GM12878 (cell line): ENCODE data around the gene CLIP1. TPM values are rescaled to one million over a fixed set of nuclear protein-coding genes. Genes with fewer than 3 reads are reported as not detected.

ENCODE experiments used
- ATAC-seq: fragments of 200-7000 bp; cut with Tn5 transposase; 3 replicates; pipeline ENCODE4 v1.9.1; 2020; ENCODE audit warnings: mild to moderate bottlenecking, moderate library complexity
- BruUV-seq: library from RNA; stranded (reverse); fragments of 400-500 nt; replicated peaks from 2 replicates; lab custom pipeline; 2021; lab: Mats Ljungman, UMichigan
- CTCF ChIA-PET: fragments of 300-600 bp; sonication (Branson Sonifier 250); formaldehyde crosslinking; extraction: SDS; loops from one replicate; lab custom pipeline; 2021; ENCODE audit warnings: inconsistent platforms; lab: Yijun Ruan, JAX
- POLR2A ChIA-PET: fragments of 350-600 bp; formaldehyde crosslinking; extraction: SDS; loops from one replicate; lab custom pipeline; 2021; ENCODE audit warnings: inconsistent platforms; lab: Charles Lee
- RAD21 ChIA-PET: fragments of 300-600 bp; sonication (Branson Sonifier 250); formaldehyde crosslinking; loops from one replicate; lab custom pipeline; 2023; ENCODE audit warnings: antibody characterized with exemption; ENCODE audit not compliant: unreplicated experiment; lab: Charles Lee
- SMC1A ChIA-PET: fragments of 300-600 bp; sonication (Branson Sonifier 250); formaldehyde crosslinking; loops from one replicate; lab custom pipeline; 2023; ENCODE audit not compliant: unreplicated experiment, uncharacterized antibody; lab: Charles Lee
- DNase-seq: peaks from one replicate; pipeline ENCODE4 v3.0.0-alpha.2; 2011; ENCODE audit warnings: low read depth, low spot score
- FAIRE-seq: peaks from 3 replicates; lab custom pipeline; 2011; peaks lifted over from hg19 to GRCh38; lab: Jason Lieb, UNC
- H2AFZ ChIP-seq: 2 replicates; pipeline ENCODE4 v1.6.0; 2011; ENCODE audit warnings: low read depth, low read length, control low read depth; ENCODE audit not compliant: control insufficient read depth
- H3K27ac ChIP-seq: 2 replicates; pipeline ENCODE4 v1.5.1; 2011; ENCODE audit warnings: control low read depth; ENCODE audit not compliant: control insufficient read depth, insufficient read depth
- H3K27me3 ChIP-seq, 2 experiments: replicated peaks in 1 of 2; 2 replicates each; pipeline versions ENCODE4 v1.6.0 to v1.6.1; 2011; ENCODE audit warnings: low read length in 1 of 2; ENCODE audit not compliant: control insufficient read depth in 2 of 2, insufficient read depth in 2 of 2
- H3K36me3 ChIP-seq, 2 experiments: 2 replicates each; pipeline ENCODE4 v1.5.1; 2011; ENCODE audit warnings: low read length in 1 of 2; ENCODE audit not compliant: control insufficient read depth in 2 of 2, insufficient read depth in 2 of 2
- H3K4me1 ChIP-seq: 2 replicates; pipeline ENCODE4 v1.6.1; 2011; ENCODE audit warnings: mild to moderate bottlenecking, low read length, moderate library complexity, mixed read lengths; ENCODE audit not compliant: control insufficient read depth, insufficient read depth
- H3K4me2 ChIP-seq: 2 replicates; pipeline ENCODE4 v1.6.0; 2011; ENCODE audit warnings: control low read depth; ENCODE audit not compliant: control insufficient read depth, insufficient read depth
- H3K4me3 ChIP-seq: fragments of 200-600 bp; sonication (generic); 2 replicates; pipeline ENCODE4 v1.5.1; 2016
- H3K79me2 ChIP-seq: 2 replicates; pipeline ENCODE4 v1.6.0; 2011; ENCODE audit warnings: low read length; ENCODE audit not compliant: control insufficient read depth, insufficient read depth
- H3K9ac ChIP-seq: 2 replicates; pipeline ENCODE4 v1.8.0; 2011; ENCODE audit warnings: low read length, control low read depth, mixed read lengths; ENCODE audit not compliant: control insufficient read depth, insufficient read depth
- H3K9me3 ChIP-seq: replicated peaks from 3 replicates; pipeline ENCODE4 v1.5.1; 2011; ENCODE audit warnings: mild to moderate bottlenecking, low read length; ENCODE audit not compliant: control insufficient read depth, insufficient read depth
- H4K20me1 ChIP-seq: 2 replicates; pipeline ENCODE4 v1.6.0; 2011; ENCODE audit not compliant: control insufficient read depth, insufficient read depth
- ASH2L ChIP-seq: fragments of 300-600, 200-600 bp; sonication (generic); IDR thresholded peaks from 2 replicates; pipeline ENCODE4 v1.6.1; 2017; ENCODE audit warnings: low read depth, mild to moderate bottlenecking, borderline replicate concordance
- CBX3 ChIP-seq: fragments of 200-600 bp; sonication (generic); IDR thresholded peaks from 2 replicates; pipeline ENCODE4 v1.6.1; 2016; ENCODE audit warnings: low read depth, borderline replicate concordance
- CHD1 ChIP-seq: IDR thresholded peaks from 2 replicates; pipeline ENCODE4 v1.6.1; 2012; ENCODE audit warnings: low read depth, low read length, improper control_type of control experiment
- CHD4 ChIP-seq: fragments of 200-600 bp; sonication (generic); IDR thresholded peaks from 2 replicates; pipeline ENCODE4 v1.6.1; 2016; ENCODE audit warnings: mild to moderate bottlenecking
- GABPA ChIP-seq: IDR thresholded peaks from 2 replicates; pipeline ENCODE4 v1.6.1; 2014; ENCODE audit warnings: antibody characterized with exemption, low read depth, mild to moderate bottlenecking, inconsistent platforms
- HDAC6 ChIP-seq: fragments of 200-600 bp; sonication (generic); IDR thresholded peaks from one replicate; pipeline ENCODE4 v1.8.0; 2017; ENCODE audit warnings: antibody characterized with exemption; ENCODE audit not compliant: unreplicated experiment
- MEF2B ChIP-seq: fragments of 450-650 bp; IDR thresholded peaks from 2 replicates; pipeline ENCODE4 v1.6.1; 2018; ENCODE audit warnings: mild to moderate bottlenecking, moderate library complexity; ENCODE audit not compliant: partially characterized antibody, poor library complexity, severe bottlenecking
- SIX5 ChIP-seq: IDR thresholded peaks from 2 replicates; pipeline ENCODE4 v1.6.1; 2011; ENCODE audit warnings: mild to moderate bottlenecking, low read depth, low read length, moderate library complexity; ENCODE audit not compliant: severe bottlenecking
- SMAD1 ChIP-seq: fragments of 450-650 bp; IDR thresholded peaks from 2 replicates; pipeline ENCODE4 v1.6.1; 2018; ENCODE audit warnings: mild to moderate bottlenecking, low read depth; ENCODE audit not compliant: partially characterized antibody
- SPI1 ChIP-seq: IDR thresholded peaks from 2 replicates; pipeline ENCODE4 v1.6.1; 2011; ENCODE audit warnings: low read depth, mild to moderate bottlenecking, low read length, moderate library complexity, borderline replicate concordance; ENCODE audit not compliant: insufficient read depth
- STAT3 ChIP-seq: IDR thresholded peaks from 2 replicates; pipeline ENCODE4 v1.6.1; 2011; ENCODE audit warnings: low read depth, low read length, improper control_type of control experiment
- SUPT20H ChIP-seq: IDR thresholded peaks from 2 replicates; pipeline ENCODE4 v1.6.1; 2011; ENCODE audit warnings: low read depth, mild to moderate bottlenecking, low read length, moderate library complexity, borderline replicate concordance; ENCODE audit not compliant: control insufficient read depth
- TCF3 ChIP-seq: IDR thresholded peaks from 2 replicates; pipeline ENCODE4 v1.6.1; 2012; ENCODE audit warnings: low read depth, mild to moderate bottlenecking, low read length, borderline replicate concordance; ENCODE audit not compliant: insufficient read depth
- ZSCAN29 ChIP-seq: fragments of 450-650 bp; IDR thresholded peaks from 2 replicates; pipeline ENCODE4 v1.6.1; 2017; ENCODE audit warnings: mild to moderate bottlenecking, moderate library complexity
- WGBS: methylation state at CpG from one replicate; pipeline ENCODE4 v1.1.6; 2016; ENCODE audit warnings: low lambda C conversion rate; ENCODE audit not compliant: insufficient replicate concordance, insufficient coverage; ENCODE audit errors: missing lambda C conversion rate; 5-methylcytosine and 5-hydroxymethylcytosine counted together
- in situ Hi-C: fragments of 300-500 bp; cut with MboI; formaldehyde crosslinking; loops from 9 replicates; pipeline ENCODE4 v1.14.3; 2018; ENCODE audit warnings: mixed read lengths
- intact Hi-C: fragments of 100-400 bp; cut with micrococcal nuclease; formaldehyde crosslinking; loops from one replicate; pipeline ENCODE4 v1.14.2; 2022; ENCODE audit not compliant: unreplicated experiment
- polyA plus RNA-seq, 11 experiments: library from polyadenylated mRNA; depleted of rRNA in 4 of 11; unstranded in 6 of 11; stranded (reverse) in 5 of 11; fragments of >200 nt; fragmentation: Nextera tagmentation in 4 of 11; fragmentation: Illumina TruSeq in 1 of 11; extraction: Ambion mirVana in 4 of 11; extraction: Trizol in 1 of 11; gene quantifications; 1 replicate in 1 of 11; 2 replicates in 10 of 11; pipeline versions ENCODE4 v1.2.1 to v1.2.3, GENCODE V29; 2011 to 2016; ENCODE audit warnings: inconsistent platforms in 2 of 11, missing spikeins in 2 of 11, low read depth in 1 of 11
- total RNA-seq, 4 experiments: library from RNA; depleted of rRNA in 3 of 4; stranded (reverse); fragments of >200 nt in 3 of 4; fragmentation: Illumina TruSeq in 1 of 4; extraction: Trizol in 1 of 4; gene quantifications; 2 replicates each; pipeline versions ENCODE4 v1.2.1 to v1.2.3, GENCODE V29; 2013 to 2021

Gene CLIP1
- total and polyA plus RNA-seq, 10 of the 15 experiments (the other 5 are each of a cell fraction or from before 2014, with no cell fraction given) = 6.0 to 45.4 (median 25.2) TPM

- TF ChIP-seq CHD1 = no peak
- TF ChIP-seq ASH2L = no peak
- no peak for TF ChIP-seq GABPA
- no peak for TF ChIP-seq ZSCAN29
- no peak for TF ChIP-seq TCF3
- TF ChIP-seq, all 136 proteins: peak for 0
These were observed 70.1 kb downstream of the CLIP1 start (continued) for GRCh38 chr12:122352394-122352793.

- TF ChIP-seq SPI1 = no peak
- TF ChIP-seq MEF2B = no peak
- TF ChIP-seq HDAC6 = no peak
- TF ChIP-seq ASH2L = no peak
- no peak for TF ChIP-seq SUPT20H
- no peak for TF ChIP-seq CHD4
- TF ChIP-seq SIX5 = no peak
- TF ChIP-seq CBX3 = no peak
- TF ChIP-seq SMAD1 = no peak
- no peak for TF ChIP-seq STAT3
- no TSS peak for BruUV-seq
- ATAC-seq (no peak), FAIRE-seq (no peak), DNase-seq (no peak)
- Histone ChIP-seq H3K79me2 (no peaks in the 10 kb centered on the region), H3K27me3 (no peaks in the 10 kb centered on the region), H3K4me2 (no peak overlapping the region), H2AFZ (no peak overlapping the region), H4K20me1 (no peaks in the 10 kb centered on the region), H3K4me1 (no peaks in the 10 kb centered on the region), H3K36me3 (peaks cover 3 to 7% of the 10 kb centered on the region in 2 experiments; a peak in 3 of 4 replicates), H3K27ac (no peak overlapping the region), H3K9me3 (no peaks in the 10 kb centered on the region), H3K9ac (no peak overlapping the region), H3K4me3 (no peak overlapping the region)
- in situ Hi-C loops = no loop called here
- WGBS = 84% methylated on average over 7 of the region's 7 CpGs
- ChIA-PET RAD21 (no interaction called here), POLR2A (no interaction called here), CTCF (interaction anchor here (6.8 kb wide), 1 partner anchor 14 kb away, joined by 65 read pairs; no protein-coding TSS in a partner anchor), SMC1A (no interaction called here)
- intact Hi-C loops = no loop called here
These were observed 72.2 kb downstream of the CLIP1 start for GRCh38 chr12:122350141-122350848.
